Measurements from ENCODE around the gene PYHIN1. TPM values are rescaled to one million over a fixed set of nuclear protein-coding genes. Genes with fewer than 3 reads are reported as not detected.
A peak's percentile ranks its signal among the peaks of the same experiment; 100 is the strongest.

The PYHIN1 gene
- 10 to 100 TPM; 57.8 to 59.4 TPM for total RNA-seq

GRCh38 chr1:158931055-158931737, at the start of gene PYHIN1:
Gene PYHIN1 (plus strand): TSS chr1:158931552. CDS start chr1:158936911, 5,359 bp downstream.
- Mint-ChIP-seq H3K27me3 (no peaks in the 10 kb centered on the region), H3K9me3 (ENCODE audit: low read depth) (peaks cover 4% of the 10 kb centered on the region), H3K36me3 (peaks cover 37% of the 10 kb centered on the region), H3K4me1 (peaks cover 32% of the 10 kb centered on the region), H3K27ac (peak within 1 kb of the TSS; percentile 92), H3K4me3 (peak within 1 kb of the TSS; percentile 89)
- ATAC-seq: peak; percentile 81
- DNase-seq: peak; percentile 76
- CTCF ChIA-PET: interaction anchor here (1.5 to 2.3 kb wide), 2 partner anchors 67 to 78 kb away, joined by 7 to 8 read pairs; partner anchors contain the start of gene IFI16

GRCh38 chr1:158893654-158894053, 37.7 kb upstream of the PYHIN1 start:
- CTCF ChIA-PET: no interaction called here
- DNase-seq (no peak), ATAC-seq (no peak)
- no peaks in the 10 kb centered on the region for H3K4me1 Mint-ChIP-seq
- no peaks in the 10 kb centered on the region for H3K27me3 Mint-ChIP-seq
- H3K9me3 Mint-ChIP-seq (ENCODE audit: low read depth): peaks cover 2% of the 10 kb centered on the region
- H3K4me3 Mint-ChIP-seq: no peak overlapping the region
- H3K36me3 Mint-ChIP-seq: no peaks in the 10 kb centered on the region
- no peak overlapping the region for H3K27ac Mint-ChIP-seq

GRCh38 chr1:158898722-158899121, 32.6 kb upstream of the PYHIN1 start:
- H3K9me3 Mint-ChIP-seq (ENCODE audit: low read depth): peaks cover 2% of the 10 kb centered on the region
- DNase-seq (no peak), ATAC-seq (no peak)
- H3K4me1 Mint-ChIP-seq: no peaks in the 10 kb centered on the region
- CTCF ChIA-PET: no interaction called here
- H3K27me3 Mint-ChIP-seq: no peaks in the 10 kb centered on the region
- no peak overlapping the region for H3K4me3 Mint-ChIP-seq
- no peaks in the 10 kb centered on the region for H3K36me3 Mint-ChIP-seq
- no peak overlapping the region for H3K27ac Mint-ChIP-seq

- CTCF ChIA-PET: no interaction called here
- H3K36me3 Mint-ChIP-seq: no peaks in the 10 kb centered on the region
- H3K27ac Mint-ChIP-seq: no peak overlapping the region
These were observed 29.7 kb upstream of the PYHIN1 start for GRCh38 chr1:158901623-158902022.

GRCh38 chr1:158916085-158916484, 15.3 kb upstream of the PYHIN1 start:
- Mint-ChIP-seq H3K4me3 (no peak overlapping the region), H3K36me3 (peaks cover 25% of the 10 kb centered on the region), H3K4me1 (no peaks in the 10 kb centered on the region), H3K27ac (no peak overlapping the region), H3K9me3 (ENCODE audit: low read depth) (peaks cover 29% of the 10 kb centered on the region), H3K27me3 (no peaks in the 10 kb centered on the region)
- no peak for ATAC-seq
- no peak for DNase-seq
- CTCF ChIA-PET: no interaction called here

More at GRCh38 chr1:158901623-158902022, 29.7 kb upstream of the PYHIN1 start:
- H3K27me3 Mint-ChIP-seq: no peaks in the 10 kb centered on the region
- H3K9me3 Mint-ChIP-seq (ENCODE audit: low read depth): peaks cover 3% of the 10 kb centered on the region
- ATAC-seq (no peak), DNase-seq (no peak)
- no peak overlapping the region for H3K4me3 Mint-ChIP-seq
- no peaks in the 10 kb centered on the region for H3K4me1 Mint-ChIP-seq

GRCh38 chr1:158924677-158925076, 6.7 kb upstream of the PYHIN1 start:
- CTCF ChIA-PET: no interaction called here
- H3K27me3 Mint-ChIP-seq: no peaks in the 10 kb centered on the region
- no peak overlapping the region for H3K27ac Mint-ChIP-seq
- H3K4me1 Mint-ChIP-seq: peaks cover 8% of the 10 kb centered on the region
- DNase-seq (no peak), ATAC-seq (no peak)
- H3K36me3 Mint-ChIP-seq: peaks cover 21% of the 10 kb centered on the region
- no peak overlapping the region for H3K4me3 Mint-ChIP-seq
- peaks cover 13% of the 10 kb centered on the region for H3K9me3 Mint-ChIP-seq (ENCODE audit: low read depth)

GRCh38 chr1:158930504-158930903, 848 bp upstream of the PYHIN1 start:
- ATAC-seq: peak; percentile 68
- peaks cover 32% of the 10 kb centered on the region for H3K36me3 Mint-ChIP-seq

GRCh38 chr1:158932171-158932570, 819 bp downstream of the PYHIN1 start:
- peak; percentile 70 for ATAC-seq
- Mint-ChIP-seq H3K36me3 (peaks cover 43% of the 10 kb centered on the region), H3K4me3 (peak overlapping the region; percentile 89)

More at GRCh38 chr1:158930504-158930903, 848 bp upstream of the PYHIN1 start:
- peaks cover 4% of the 10 kb centered on the region for H3K9me3 Mint-ChIP-seq (ENCODE audit: low read depth)
- peaks cover 28% of the 10 kb centered on the region for H3K4me1 Mint-ChIP-seq
- peak overlapping the region; percentile 92 for H3K27ac Mint-ChIP-seq
- H3K4me3 Mint-ChIP-seq: peak overlapping the region; percentile 89
- peak; percentile 87 for DNase-seq
- CTCF ChIA-PET: interaction anchor here (2.3 kb wide), 1 partner anchor 79 kb away, joined by 8 read pairs; the partner anchor contains the start of gene IFI16
- no peaks in the 10 kb centered on the region for H3K27me3 Mint-ChIP-seq

GRCh38 chr1:158933621-158934020, 2.3 kb downstream of the PYHIN1 start:
- Mint-ChIP-seq H3K27me3 (no peaks in the 10 kb centered on the region), H3K4me3 (peak overlapping the region; percentile 79), H3K27ac (peak overlapping the region; percentile 85), H3K4me1 (peaks cover 36% of the 10 kb centered on the region), H3K36me3 (peaks cover 51% of the 10 kb centered on the region), H3K9me3 (ENCODE audit: low read depth) (peaks cover 4% of the 10 kb centered on the region)
- DNase-seq: no peak
- ATAC-seq: peak; percentile 27
- CTCF ChIA-PET: interaction anchor here (1.3 kb wide), 1 partner anchor 76 kb away, joined by 3 read pairs; the partner anchor contains the start of gene IFI16

More at GRCh38 chr1:158932171-158932570, 819 bp downstream of the PYHIN1 start:
- CTCF ChIA-PET: interaction anchor here (1.5 kb wide), 1 partner anchor 66 kb away, joined by 7 read pairs; no protein-coding TSS in a partner anchor
- Mint-ChIP-seq H3K9me3 (ENCODE audit: low read depth) (peaks cover 4% of the 10 kb centered on the region), H3K27ac (peak overlapping the region; percentile 92), H3K27me3 (no peaks in the 10 kb centered on the region), H3K4me1 (peaks cover 33% of the 10 kb centered on the region)
- peak; percentile 64 for DNase-seq

- Mint-ChIP-seq H3K27me3 (no peaks in the 10 kb centered on the region), H3K36me3 (peaks cover 79% of the 10 kb centered on the region), H3K27ac (no peak overlapping the region), H3K4me3 (no peak overlapping the region), H3K4me1 (peaks cover 33% of the 10 kb centered on the region), H3K9me3 (ENCODE audit: low read depth) (no peaks in the 10 kb centered on the region)
- CTCF ChIA-PET: no interaction called here
- ATAC-seq (no peak), DNase-seq (no peak)
These were observed 7.8 kb downstream of the PYHIN1 start for GRCh38 chr1:158939180-158939579.

- peaks cover 81% of the 10 kb centered on the region for H3K36me3 Mint-ChIP-seq
- ATAC-seq (no peak), DNase-seq (no peak)
- H3K4me1 Mint-ChIP-seq: peaks cover 20% of the 10 kb centered on the region
- no peak overlapping the region for H3K27ac Mint-ChIP-seq
- CTCF ChIA-PET: no interaction called here
- H3K4me3 Mint-ChIP-seq: no peak overlapping the region
- H3K27me3 Mint-ChIP-seq: no peaks in the 10 kb centered on the region
- no peaks in the 10 kb centered on the region for H3K9me3 Mint-ChIP-seq (ENCODE audit: low read depth)
These were observed 10.0 kb downstream of the PYHIN1 start for GRCh38 chr1:158941317-158941716.

- Mint-ChIP-seq H3K36me3 (peaks cover 81% of the 10 kb centered on the region), H3K27ac (peak overlapping the region; percentile 8), H3K9me3 (ENCODE audit: low read depth) (no peaks in the 10 kb centered on the region), H3K27me3 (no peaks in the 10 kb centered on the region), H3K4me3 (no peak overlapping the region), H3K4me1 (peaks cover 18% of the 10 kb centered on the region)
- CTCF ChIA-PET: interaction anchor here (0.8 to 1.2 kb wide), 2 partner anchors 56 to 197 kb away, joined by 3 to 4 read pairs; no protein-coding TSS in a partner anchor
- ATAC-seq (no peak), DNase-seq (no peak)
These were observed 11.1 kb downstream of the PYHIN1 start for GRCh38 chr1:158942490-158942889.

- CTCF ChIA-PET: interaction anchor here (0.8 to 1.2 kb wide), 2 partner anchors 55 to 197 kb away, joined by 3 to 4 read pairs; no protein-coding TSS in a partner anchor
- no peaks in the 10 kb centered on the region for H3K27me3 Mint-ChIP-seq
- no peak for ATAC-seq
- no peak overlapping the region for H3K4me3 Mint-ChIP-seq
- DNase-seq: no peak
- H3K27ac Mint-ChIP-seq: no peak overlapping the region
- peaks cover 83% of the 10 kb centered on the region for H3K36me3 Mint-ChIP-seq
- no peaks in the 10 kb centered on the region for H3K9me3 Mint-ChIP-seq (ENCODE audit: low read depth)
- peaks cover 16% of the 10 kb centered on the region for H3K4me1 Mint-ChIP-seq
These were observed 11.7 kb downstream of the PYHIN1 start for GRCh38 chr1:158943059-158943458.

GRCh38 chr1:158945061-158945460, 13.7 kb downstream of the PYHIN1 start:
- Mint-ChIP-seq H3K27ac (no peak overlapping the region), H3K36me3 (peaks cover 86% of the 10 kb centered on the region), H3K27me3 (no peaks in the 10 kb centered on the region), H3K4me3 (no peak overlapping the region), H3K4me1 (peaks cover 14% of the 10 kb centered on the region), H3K9me3 (ENCODE audit: low read depth) (peaks cover 4% of the 10 kb centered on the region)
- ATAC-seq: no peak
- CTCF ChIA-PET: no interaction called here
- DNase-seq: no peak

Measured in activated CD8-positive, alpha-beta memory T cell treated with anti-CD3 and anti-CD28 coated beads, Interleukin-2, amount 10 ng/mL, durations not matched to agents 7 days and 5 days (primary cell).